Adipose tissue (tissue), 3 donors: ENCODE results near the gene SMS. TPM values are rescaled to one million over a fixed set of nuclear protein-coding genes. Genes with fewer than 3 reads are reported as not detected.

ENCODE experiments used
- H3K27ac ChIP-seq: one replicate; pipeline ENCODE4 v1.5.1; 2013; ENCODE audit warnings: low read depth, low read length
- WGBS, 3 donors: extraction: QIAGEN DNeasy Blood & Tissue Kit; methylation state at CpG; one replicate each; pipeline ENCODE4 v1.1.7; 2013; 5-methylcytosine and 5-hydroxymethylcytosine counted together
- polyA plus RNA-seq, 3 donors: library from polyadenylated mRNA; stranded (reverse); fragments of 200-250 nt; gene quantifications; one replicate each; pipeline ENCODE4 v1.2.3, GENCODE V29; 2013
- donor health status: healthy with polysubstance abuse.
- donor health status: Bipolar disorder and iron deficiency.
- donor health status: healthy.

SMS gene
- polyA plus RNA-seq, 3 donors: 16.9 to 61.0 (median 29.6) TPM

GRCh38 chrX:21972046-21972445, 31.5 kb downstream of the SMS start:
- H3K27ac ChIP-seq: no peak overlapping the region
- 81 to 94% (median 81%) methylated on average over 5 of the region's 5 CpGs for WGBS, 3 donors

GRCh38 chrX:21972721-21973120, 32.2 kb downstream of the SMS start:
- WGBS, 3 donors: 76 to 94% (median 80%) methylated on average over 6 to 7 of the region's 7 CpGs
- H3K27ac ChIP-seq: no peak overlapping the region

GRCh38 chrX:21973321-21974010, 33.0 kb downstream of the SMS start:
- no peak overlapping the region for H3K27ac ChIP-seq
- WGBS, 3 donors: 78 to 89% (median 88%) methylated on average over 8 to 12 of the region's 12 CpGs

- H3K27ac ChIP-seq: no peak overlapping the region
- 27 to 50% (median 33%) methylated on average over 2 of the region's 2 CpGs for WGBS, 3 donors
These were observed 33.5 kb downstream of the SMS start for GRCh38 chrX:21974011-21974385.

- WGBS, 3 donors: 80 to 92% (median 89%) methylated on average over 3 of the region's 3 CpGs
- H3K27ac ChIP-seq: no peak overlapping the region
These were observed 34.7 kb downstream of the SMS start for GRCh38 chrX:21975242-21975641.

DNA sequence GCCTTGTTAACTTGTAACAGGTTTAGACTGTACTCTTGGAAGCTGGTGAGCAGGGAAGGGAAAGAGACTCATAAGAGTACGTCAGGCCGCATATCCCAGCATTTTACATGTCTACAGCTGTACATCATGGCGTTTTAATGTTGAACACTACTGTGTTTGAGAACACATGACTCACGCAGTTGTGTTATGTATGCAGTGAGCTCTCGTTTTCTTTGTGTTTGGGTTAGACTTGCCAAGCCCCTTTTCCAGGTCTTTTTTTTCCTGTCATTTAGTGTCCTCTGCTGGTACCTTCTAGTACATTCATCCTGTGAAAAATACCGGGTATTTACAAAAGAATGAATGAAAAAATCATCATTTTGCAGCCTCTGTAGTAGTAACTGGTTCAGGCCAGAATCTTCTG, 35.3 kb downstream of the SMS start:
- H3K27ac ChIP-seq: no peak overlapping the region
- 49 to 75% (median 52%) methylated on average over 6 of the region's 6 CpGs for WGBS, 3 donors

- 96 to 97% (median 97%) methylated on average over 5 of the region's 5 CpGs for WGBS, 3 donors
- no peak overlapping the region for H3K27ac ChIP-seq
These were observed 37.8 kb downstream of the SMS start for GRCh38 chrX:21978346-21978745.

DNA sequence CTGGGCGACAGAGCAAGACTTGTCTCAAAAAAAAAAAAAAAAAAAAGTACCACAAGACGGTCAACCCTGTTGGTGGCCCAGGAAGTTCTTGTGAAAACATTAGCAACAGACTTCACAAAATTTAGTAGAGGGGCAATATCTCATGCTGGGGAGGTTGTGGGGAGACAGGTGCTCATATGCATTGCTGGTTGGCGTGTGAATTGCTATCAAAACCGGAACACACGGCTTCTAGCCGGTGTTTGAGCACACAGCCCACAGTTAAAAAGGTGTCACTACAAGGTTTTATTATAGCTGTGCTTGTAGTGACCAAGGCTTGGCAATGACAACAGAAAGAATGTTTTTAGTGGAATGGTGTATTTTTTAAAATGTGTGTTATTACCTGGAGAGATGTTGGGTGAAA, 41.8 kb downstream of the SMS start:
- WGBS, 3 donors: 86 to 90% (median 89%) methylated on average over 5 to 6 of the region's 6 CpGs
- H3K27ac ChIP-seq: no peak overlapping the region

DNA sequence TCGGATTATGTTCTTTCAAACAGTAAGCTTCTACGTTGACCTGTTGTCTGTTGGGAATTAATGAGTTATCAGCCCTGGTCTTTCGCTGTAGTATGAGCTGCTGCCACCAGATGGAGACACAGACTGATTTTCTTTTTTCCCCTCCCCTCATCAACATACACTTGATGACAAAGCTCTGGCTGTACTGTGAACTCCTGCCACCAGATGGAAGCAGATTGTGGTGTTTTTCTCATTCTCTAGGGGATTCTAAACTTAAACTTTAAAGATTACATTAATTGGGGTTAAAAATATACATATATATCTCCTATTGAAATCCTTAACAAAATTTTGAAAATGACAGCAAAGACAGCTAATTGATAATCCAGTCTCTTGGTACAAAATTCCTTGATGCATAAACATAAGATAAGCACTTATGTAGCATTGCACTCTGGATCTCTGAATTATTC, 44.8 kb downstream of the SMS start:
- no peak overlapping the region for H3K27ac ChIP-seq
- 2 to 9% (median 7%) methylated on average over 3 of the region's 3 CpGs for WGBS, 3 donors

- 50 to 83% (median 77%) methylated on average over 1 of the region's 1 CpG for WGBS, 3 donors
- H3K27ac ChIP-seq: no peak overlapping the region
These were observed 46.1 kb downstream of the SMS start for GRCh38 chrX:21986596-21986995.

DNA sequence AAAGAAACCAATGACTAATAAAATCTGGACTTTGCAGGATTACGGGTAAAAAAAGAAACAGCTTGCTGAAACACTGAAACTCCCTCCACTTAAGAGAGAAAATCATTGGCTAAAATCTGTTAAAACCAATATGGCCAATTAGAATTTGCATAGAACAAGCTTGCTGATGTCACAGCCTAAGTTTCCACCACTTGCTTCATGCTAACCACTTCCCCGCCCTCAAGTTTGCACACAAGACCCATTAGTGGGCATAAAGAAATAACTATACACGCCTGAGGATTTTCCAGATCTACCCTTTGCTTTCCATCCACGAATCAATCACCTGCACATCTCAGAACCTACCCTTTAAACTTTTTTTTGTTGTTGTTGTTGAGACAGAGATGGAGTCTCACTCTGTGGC, 48.9 kb downstream of the SMS start:
- no peak overlapping the region for H3K27ac ChIP-seq
- 69 to 95% (median 85%) methylated on average over 4 of the region's 4 CpGs for WGBS, 3 donors

GRCh38 chrX:21990832-21991231, 50.3 kb downstream of the SMS start:
- H3K27ac ChIP-seq: no peak overlapping the region
- 76 to 98% (median 84%) methylated on average over 8 of the region's 8 CpGs for whole genome bisulfite sequencing, 3 donors

- 89 to 98% (median 96%) methylated on average over 3 of the region's 3 CpGs for WGBS, 3 donors
- H3K27ac ChIP-seq: no peak overlapping the region
These were observed 51.0 kb downstream of the SMS start for GRCh38 chrX:21991504-21991903.

DNA sequence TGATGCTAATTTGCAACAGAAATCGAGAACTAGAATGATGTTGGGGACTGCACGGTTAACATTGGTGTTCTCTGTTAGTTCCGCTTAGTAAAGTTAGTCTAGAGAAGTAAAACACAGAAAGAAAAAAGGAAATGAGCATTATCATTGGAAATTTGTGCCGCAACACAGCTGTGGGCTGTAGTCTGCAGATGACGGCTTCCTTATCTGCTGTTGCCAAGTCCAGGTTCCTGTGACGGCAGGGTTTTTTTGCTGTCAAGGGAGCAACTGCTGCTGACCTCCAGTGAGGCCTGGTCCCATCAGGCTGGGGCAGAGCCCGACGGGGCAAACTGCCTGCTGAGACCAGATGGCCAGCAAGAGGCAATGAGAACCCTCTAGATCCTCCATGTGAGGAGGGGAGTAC, 52.8 kb downstream of the SMS start:
- WGBS, 3 donors: 53 to 75% (median 66%) methylated on average over 8 of the region's 8 CpGs
- no peak overlapping the region for H3K27ac ChIP-seq

DNA sequence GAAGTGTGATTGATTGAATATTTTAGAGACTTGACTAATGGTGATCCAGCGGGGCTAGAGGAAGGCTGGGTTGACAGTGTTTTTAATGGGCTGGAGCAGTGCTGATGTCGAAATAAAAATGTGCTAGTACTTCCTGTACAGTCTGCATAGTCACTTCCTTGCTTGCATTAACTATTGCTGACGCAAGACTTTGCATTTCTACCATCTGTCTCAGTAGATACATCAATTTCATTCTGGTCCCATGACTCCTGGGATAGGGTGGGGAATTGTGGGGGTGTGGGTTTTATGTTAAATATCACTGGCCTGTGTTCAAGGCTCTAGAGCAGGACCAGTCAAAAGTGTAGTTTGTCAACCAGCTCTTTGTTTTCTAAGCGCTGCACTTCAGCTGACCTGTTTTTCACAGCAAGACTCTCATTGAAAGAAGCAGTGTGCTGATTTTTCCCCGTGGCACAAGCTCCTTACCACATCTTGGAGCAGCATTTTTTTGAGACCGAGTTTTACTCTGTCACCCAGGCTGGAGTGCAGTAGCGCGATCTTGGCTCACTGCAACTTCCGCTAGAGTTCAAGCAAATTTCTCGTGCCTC, 56.5 kb downstream of the SMS start:
- no peak overlapping the region for H3K27ac ChIP-seq
- 71 to 82% (median 72%) methylated on average over 10 of the region's 10 CpGs for WGBS, 3 donors

DNA sequence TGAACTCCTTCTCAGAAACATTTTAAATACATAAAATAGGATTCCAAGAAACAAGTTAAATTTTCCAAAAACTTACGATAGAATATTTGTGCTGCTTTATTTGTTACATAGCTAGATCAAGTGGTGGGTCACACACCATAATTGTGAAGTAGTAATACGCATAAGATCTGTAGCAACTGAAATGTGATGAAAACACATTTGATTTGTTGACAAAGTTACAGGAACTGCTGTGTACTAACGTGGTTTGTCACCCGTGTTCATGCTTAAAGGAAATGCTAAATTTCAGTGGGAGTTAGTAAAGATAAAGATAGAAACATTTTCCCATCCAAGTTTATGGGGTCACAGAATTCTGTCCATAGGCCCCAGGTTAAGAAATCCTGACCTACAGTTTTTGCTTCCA, 57.5 kb downstream of the SMS start:
- H3K27ac ChIP-seq: no peak overlapping the region
- WGBS, 3 donors: 52 to 80% (median 65%) methylated on average over 4 of the region's 4 CpGs

- no peak overlapping the region for H3K27ac ChIP-seq
- 87 to 93% (median 90%) methylated on average over 9 to 10 of the region's 10 CpGs for WGBS, 3 donors
These were observed 64.4 kb downstream of the SMS start for GRCh38 chrX:22004866-22005265.

DNA sequence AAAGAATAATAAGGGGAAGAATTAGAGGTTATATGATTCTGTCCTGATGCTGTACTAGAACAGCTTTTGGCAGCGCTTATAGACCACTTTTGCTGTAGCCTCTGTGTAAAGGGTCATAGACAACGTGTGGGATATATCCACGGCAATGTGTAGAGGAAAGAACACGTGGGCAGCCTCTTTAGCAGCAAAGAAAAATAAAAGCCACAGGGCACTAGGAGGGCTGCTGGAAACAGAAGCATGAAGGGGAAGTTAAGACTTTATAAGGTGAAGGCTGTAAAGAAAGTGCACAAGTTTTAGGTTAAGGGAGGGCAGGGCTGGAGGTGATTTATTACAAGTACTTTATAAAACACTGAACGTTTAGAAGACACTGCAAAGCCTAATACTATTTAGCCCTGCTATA, 71.5 kb downstream of the SMS start:
- H3K27ac ChIP-seq: no peak overlapping the region
- WGBS, 3 donors: 32 to 60% (median 40%) methylated on average over 5 of the region's 5 CpGs

GRCh38 chrX:22012931-22013330, 72.4 kb downstream of the SMS start:
- WGBS, 3 donors: 81 to 98% (median 83%) methylated on average over 7 of the region's 7 CpGs
- no peak overlapping the region for H3K27ac ChIP-seq

DNA sequence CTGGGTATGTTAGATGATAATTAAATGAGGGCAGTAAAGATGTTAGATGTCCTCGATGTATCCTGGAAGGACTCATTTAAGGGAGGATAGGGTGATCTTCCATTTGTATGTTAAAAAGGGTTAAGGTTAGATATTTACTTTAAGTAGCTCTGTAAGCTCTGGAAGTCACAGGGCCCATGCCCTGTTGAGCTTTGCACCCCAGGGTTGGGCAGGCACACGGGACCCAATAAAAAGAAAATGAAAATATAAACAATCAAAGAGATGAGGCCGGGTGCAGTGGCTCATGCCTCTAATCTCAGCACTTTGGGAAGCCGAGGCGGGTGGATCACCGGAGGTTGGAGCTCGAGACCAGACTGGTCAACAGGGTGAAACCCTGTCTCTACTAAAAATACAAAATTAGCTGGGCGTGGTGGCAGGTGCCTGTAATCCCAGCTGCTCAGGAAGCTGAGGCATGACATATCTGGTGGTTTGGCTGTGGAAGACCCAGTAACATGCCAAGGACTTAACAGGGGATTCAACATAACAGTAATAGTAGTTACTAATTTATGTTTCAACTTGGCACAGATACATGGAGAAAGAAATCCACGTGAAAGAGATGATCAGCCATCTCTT, 74.7 kb downstream of the SMS start:
- WGBS, 3 donors: 78 to 91% (median 84%) methylated on average over 9 of the region's 9 CpGs
- H3K27ac ChIP-seq: no peak overlapping the region
